Keratinocyte (primary cell): ENCODE data around the gene THTPA. TPM values are rescaled to one million over a fixed set of nuclear protein-coding genes. Genes with fewer than 3 reads are reported as not detected.

Experiments used
- DNase-seq: peaks from one replicate; pipeline ENCODE4 v3.0.0-alpha.2; 2011; ENCODE audit warnings: low read depth, missing footprints, low spot score
- FAIRE-seq: peaks from 2 replicates; lab custom pipeline; 2011; peaks lifted over from hg19 to GRCh38; lab: Jason Lieb, UNC
- H2AFZ ChIP-seq: 2 replicates; pipeline ENCODE4 v1.6.0; 2012; ENCODE audit warnings: low read length, control low read depth, inconsistent platforms; ENCODE audit not compliant: control insufficient read depth
- H3K27ac ChIP-seq: 2 replicates; pipeline ENCODE4 v1.5.1; 2011; ENCODE audit warnings: low read length; ENCODE audit not compliant: control insufficient read depth, insufficient read depth
- H3K27me3 ChIP-seq: 3 replicates; pipeline ENCODE4 v1.6.0; 2011; ENCODE audit warnings: low read length; ENCODE audit not compliant: control insufficient read depth, insufficient read depth; ENCODE audit errors: extremely low read depth
- H3K36me3 ChIP-seq, 2 experiments: 2 replicates in 1 of 2; 3 replicates in 1 of 2; pipeline ENCODE4 v1.5.1; 2011; ENCODE audit warnings: low read length in 2 of 2, mild to moderate bottlenecking in 1 of 2; ENCODE audit not compliant: control insufficient read depth in 2 of 2, insufficient read depth in 2 of 2; ENCODE audit errors: extremely low read depth in 1 of 2
- H3K4me1 ChIP-seq: 3 replicates; pipeline ENCODE4 v1.5.1; 2011; ENCODE audit warnings: low read length; ENCODE audit not compliant: control insufficient read depth, insufficient read depth; ENCODE audit errors: extremely low read depth
- H3K4me2 ChIP-seq: 3 replicates; pipeline ENCODE4 v1.6.0; 2011; ENCODE audit warnings: low read depth, low read length; ENCODE audit not compliant: control insufficient read depth, insufficient read depth; ENCODE audit errors: extremely low read depth
- H3K4me3 ChIP-seq, 3 experiments: fragments of 200-600 bp in 1 of 3; sonication (generic) in 1 of 3; 2 replicates in 2 of 3; 3 replicates in 1 of 3; pipeline ENCODE4 v1.5.1; 2011 to 2016; ENCODE audit warnings: low read length in 3 of 3, mild to moderate bottlenecking in 3 of 3, control low read depth in 2 of 3, inconsistent platforms in 1 of 3, low read depth in 1 of 3, mixed read lengths in 1 of 3, mixed run types in 1 of 3, moderate library complexity in 1 of 3; ENCODE audit not compliant: control insufficient read depth in 2 of 3, insufficient read depth in 2 of 3; ENCODE audit errors: extremely low read depth in 1 of 3
- H3K79me2 ChIP-seq: 2 replicates; pipeline ENCODE4 v1.6.0; 2012; ENCODE audit warnings: low read length; ENCODE audit not compliant: control insufficient read depth, insufficient read depth
- H3K9ac ChIP-seq: 3 replicates; pipeline ENCODE4 v1.6.0; 2011; ENCODE audit warnings: low read length; ENCODE audit not compliant: control insufficient read depth, insufficient read depth; ENCODE audit errors: extremely low read depth
- H3K9me1 ChIP-seq: 3 replicates; pipeline ENCODE4 v1.6.0; 2011; ENCODE audit warnings: low read length; ENCODE audit not compliant: control insufficient read depth, insufficient read depth; ENCODE audit errors: extremely low read depth
- H3K9me3 ChIP-seq: 2 replicates; pipeline ENCODE4 v1.5.1; 2012; ENCODE audit warnings: low read depth, low read length; ENCODE audit not compliant: control insufficient read depth
- H4K20me1 ChIP-seq: 3 replicates; pipeline ENCODE4 v1.6.0; 2011; ENCODE audit warnings: low read length; ENCODE audit not compliant: control insufficient read depth, insufficient read depth; ENCODE audit errors: extremely low read depth
- CTCF ChIP-seq, 3 experiments: IDR thresholded peaks in 1 of 3; conservative IDR thresholded peaks in 1 of 3; optimal IDR thresholded peaks in 1 of 3; 2 replicates in 2 of 3; 3 replicates in 1 of 3; pipeline versions ENCODE3 to v1.5.1; 2011; ENCODE audit warnings: low read length in 3 of 3, mild to moderate bottlenecking in 3 of 3, moderate library complexity in 2 of 3, control low read depth in 1 of 3, inconsistent platforms in 1 of 3; ENCODE audit not compliant: insufficient read depth in 2 of 3; ENCODE audit errors: extremely low read depth in 1 of 3
- EZH2 ChIP-seq: IDR thresholded peaks from one replicate; pipeline ENCODE4 v1.6.1; 2012; ENCODE audit warnings: inconsistent platforms, mild to moderate bottlenecking, low read length, moderate library complexity
- dilution Hi-C: fragments of 300-500 bp; cut with MboI; formaldehyde crosslinking; loops from one replicate; pipeline ENCODE4 v1.7.0; 2020; ENCODE audit warnings: low sequenced_read_pairs; ENCODE audit not compliant: extremely low pct_ligation_motif_present
- polyA plus RNA-seq, 5 experiments: library from polyadenylated mRNA; depleted of rRNA in 3 of 5; stranded (reverse) in 3 of 5; stranded (forward) in 1 of 5; unstranded in 1 of 5; fragments of >200 nt; gene quantifications; 1 replicate in 1 of 5; 2 replicates in 3 of 5; 3 replicates in 1 of 5; pipeline versions ENCODE4 v1.2.1 to v1.2.3, GENCODE V29; 2011 to 2012; ENCODE audit warnings: missing spikeins in 2 of 5, low read depth in 1 of 5, low replicate concordance in 1 of 5

Gene THTPA
- polyA plus RNA-seq, 1 donor (not counting 4 experiments of a cell fraction or from before 2014, with no cell fraction given) = 3.2 TPM

DNA sequence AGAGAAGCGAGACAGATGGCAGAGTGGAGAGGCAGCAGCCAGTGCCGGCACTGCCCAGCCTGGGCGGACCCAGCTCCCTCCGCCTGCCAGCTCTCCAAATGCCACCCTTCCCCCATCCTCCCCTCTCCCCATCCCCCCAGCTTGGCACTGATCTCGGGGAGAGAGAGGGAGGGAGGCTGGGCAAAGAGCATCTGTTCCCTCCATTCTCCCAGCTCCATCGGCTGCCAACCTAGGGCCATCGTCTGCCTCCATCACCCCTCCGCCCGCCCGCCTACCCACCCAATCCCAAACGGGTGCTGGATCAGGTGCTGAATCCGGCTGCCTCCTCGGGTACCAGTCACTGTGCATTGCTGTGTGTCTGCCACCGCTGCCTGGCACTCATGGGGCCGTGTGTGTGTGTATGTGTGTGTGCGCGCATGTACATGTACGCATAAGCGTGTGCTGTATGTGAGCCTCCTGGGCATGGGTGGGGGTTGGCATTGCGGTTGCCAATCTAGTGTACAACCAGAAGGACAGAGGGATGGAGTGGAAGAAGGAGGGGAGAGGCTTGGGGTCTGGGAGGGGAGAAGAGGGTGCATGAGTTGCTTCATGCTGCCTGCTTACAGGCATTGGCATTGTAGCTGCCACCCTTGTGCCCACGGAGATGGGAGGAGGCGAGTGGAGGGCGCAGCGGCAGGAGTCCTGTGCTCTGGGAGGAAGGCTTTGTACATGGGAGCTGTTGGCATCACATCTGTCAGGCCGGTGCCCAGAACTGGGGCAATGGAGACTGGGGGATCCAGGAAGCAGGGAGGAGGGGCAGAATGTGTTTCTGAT lies 42.9 kb upstream of the THTPA start:
- Histone ChIP-seq H3K4me3 (no peak overlapping the region), H3K4me2 (no peak overlapping the region), H3K36me3 (no peaks in the 10 kb centered on the region), H3K9ac (no peak overlapping the region), H3K79me2 (no peaks in the 10 kb centered on the region), H3K4me1 (no peaks in the 10 kb centered on the region), H3K27me3 (peaks cover 6% of the 10 kb centered on the region), H3K9me3 (no peaks in the 10 kb centered on the region), H3K27ac (no peak overlapping the region), H4K20me1 (no peaks in the 10 kb centered on the region), H2AFZ (no peak overlapping the region), H3K9me1 (no peaks in the 10 kb centered on the region)
- TF ChIP-seq EZH2 (no peak), CTCF (optimal IDR thresholded peaks at IDR 0.05 in 1 of 3, IDR thresholded peaks at IDR 0.05 in 1 of 3, conservative IDR thresholded peaks at IDR 0.05 in 1 of 3; ENCODE audit: extremely low read depth in 1 of 3, insufficient read depth in 2 of 3, low read length in 3 of 3) (no peak)
- dilution Hi-C loops = no loop called here
- DNase-seq (no peak), FAIRE-seq (no peak)

- H3K36me3 ChIP-seq = no peaks in the 10 kb centered on the region
- no peaks in the 10 kb centered on the region for H3K4me1 ChIP-seq
- no peaks in the 10 kb centered on the region for H4K20me1 ChIP-seq
- no peaks in the 10 kb centered on the region for H3K9me3 ChIP-seq
- H3K4me3 ChIP-seq = no peak overlapping the region
- H3K27ac ChIP-seq = no peak overlapping the region
- TF ChIP-seq EZH2 (no peak), CTCF (optimal IDR thresholded peaks at IDR 0.05 in 1 of 3, IDR thresholded peaks at IDR 0.05 in 1 of 3, conservative IDR thresholded peaks at IDR 0.05 in 1 of 3; ENCODE audit: extremely low read depth in 1 of 3, insufficient read depth in 2 of 3, low read length in 3 of 3) (no peak)
- H3K9ac ChIP-seq = no peak overlapping the region
- no peaks in the 10 kb centered on the region for H3K79me2 ChIP-seq
- H2AFZ ChIP-seq = no peak overlapping the region
- DNase-seq = no peak
- peaks cover 6% of the 10 kb centered on the region for H3K27me3 ChIP-seq
- no peak for FAIRE-seq
- H3K9me1 ChIP-seq = no peaks in the 10 kb centered on the region
- dilution Hi-C loops = no loop called here
- H3K4me2 ChIP-seq = no peak overlapping the region
Observed at GRCh38 chr14:23513818-23514643, 42.0 kb upstream of the THTPA start.
